Stimulated activated effector memory CD8-positive, alpha-beta T cell treated with anti-CD3 and anti-CD28 coated beads, Interleukin-12 subunit alpha, Interleukin-12 subunit beta, amount 100 ng/mL, for 72 hours (primary cell): ENCODE data around the gene NELL2.

Source experiments
- ATAC-seq: fragments of 150-1000 bp; cut with Tn5 transposase; 2 replicates; pipeline ENCODE4 v1.10.0; 2021
- DNase-seq, 2 donors: peaks; one replicate each; pipeline ENCODE4 v3.0.0; 2021 to 2022; ENCODE audit warnings: low spot score in 2 of 2
- H3K27ac Mint-ChIP-seq: one replicate; pipeline ENCODE4 v1.8.0; 2022; ENCODE audit warnings: mild to moderate bottlenecking, mixed read lengths
- H3K36me3 Mint-ChIP-seq: one replicate; pipeline ENCODE4 v1.8.0; 2022; ENCODE audit warnings: mild to moderate bottlenecking, mixed read lengths
- H3K4me1 Mint-ChIP-seq: one replicate; pipeline ENCODE4 v1.8.0; 2022; ENCODE audit warnings: mixed read lengths
- H3K4me3 Mint-ChIP-seq: one replicate; pipeline ENCODE4 v1.8.0; 2022; ENCODE audit warnings: mild to moderate bottlenecking, mixed read lengths
- H3K9me3 Mint-ChIP-seq: one replicate; pipeline ENCODE4 v1.8.0; 2022; ENCODE audit warnings: mixed read lengths

The NELL2 gene

DNA sequence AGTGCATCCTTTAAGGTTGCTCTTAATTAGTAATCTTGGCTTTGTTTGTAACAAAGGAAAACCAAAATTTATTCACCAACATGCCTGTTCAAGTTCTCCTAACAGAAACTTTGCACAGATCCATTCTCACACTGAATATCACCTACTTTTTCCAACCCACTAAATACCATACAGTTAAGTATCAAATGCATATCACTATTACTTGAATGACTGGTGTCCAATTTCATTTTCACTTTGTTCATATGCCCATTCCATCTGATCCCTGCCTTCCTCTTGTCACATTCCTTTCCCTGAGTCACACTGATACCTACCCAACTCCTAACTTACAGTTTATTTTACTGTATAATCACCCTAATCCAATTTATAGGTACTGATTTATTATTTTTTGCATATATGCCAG is 286.4 kb downstream of the NELL2 start:
- ATAC-seq (peak; percentile 32), DNase-seq (no peak)
- Mint-ChIP-seq H3K4me3 (no peak overlapping the region), H3K9me3 (no peaks in the 10 kb centered on the region), H3K27ac (no peak overlapping the region), H3K36me3 (peaks cover 5% of the 10 kb centered on the region), H3K4me1 (no peaks in the 10 kb centered on the region)

GRCh38 chr12:44588651-44589050 is 287.5 kb downstream of the NELL2 start:
- H3K36me3 Mint-ChIP-seq, result peaks cover 5% of the 10 kb centered on the region
- H3K27ac Mint-ChIP-seq, result no peak overlapping the region
- no peaks in the 10 kb centered on the region for H3K4me1 Mint-ChIP-seq
- DNase-seq (no peak), ATAC-seq (no peak)
- no peaks in the 10 kb centered on the region for H3K9me3 Mint-ChIP-seq
- no peak overlapping the region for H3K4me3 Mint-ChIP-seq

DNA sequence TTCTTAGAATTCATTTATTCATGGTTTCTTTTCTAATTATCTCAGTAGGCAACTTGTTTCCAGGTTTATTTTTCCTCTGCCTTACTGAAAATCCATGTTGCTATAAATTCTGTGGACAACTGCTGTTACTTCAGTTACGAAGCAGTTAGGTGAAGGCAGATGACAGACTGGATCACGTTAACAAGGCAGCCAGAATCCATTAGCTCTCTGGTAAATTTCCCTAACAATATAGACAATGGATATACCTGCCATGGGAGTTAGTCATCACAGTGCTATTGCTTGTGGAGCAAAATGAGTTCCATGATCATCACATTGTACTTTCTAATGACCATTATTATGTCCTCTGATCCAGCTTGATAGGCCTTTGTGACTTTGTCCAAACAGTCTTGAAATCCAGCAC is 291.5 kb downstream of the NELL2 start:
- no peak for ATAC-seq
- Mint-ChIP-seq H3K4me3 (no peak overlapping the region), H3K4me1 (no peaks in the 10 kb centered on the region), H3K36me3 (peaks cover 5% of the 10 kb centered on the region), H3K9me3 (no peaks in the 10 kb centered on the region), H3K27ac (no peak overlapping the region)
- no peak for DNase-seq

- no peaks in the 10 kb centered on the region for H3K4me1 Mint-ChIP-seq
- H3K27ac Mint-ChIP-seq, result no peak overlapping the region
- H3K4me3 Mint-ChIP-seq, result no peak overlapping the region
- peaks cover 3% of the 10 kb centered on the region for H3K9me3 Mint-ChIP-seq
- no peak for DNase-seq
- H3K36me3 Mint-ChIP-seq, result peaks cover 5% of the 10 kb centered on the region
- peak; percentile 42 for ATAC-seq
Observed at GRCh38 chr12:44582521-44582920, 293.6 kb downstream of the NELL2 start.

GRCh38 chr12:44581642-44582242 is 294.4 kb downstream of the NELL2 start:
- H3K27ac Mint-ChIP-seq, result no peak overlapping the region
- ATAC-seq (no peak), DNase-seq (no peak)
- H3K36me3 Mint-ChIP-seq, result peaks cover 5% of the 10 kb centered on the region
- H3K4me1 Mint-ChIP-seq, result no peaks in the 10 kb centered on the region
- H3K9me3 Mint-ChIP-seq, result peaks cover 3% of the 10 kb centered on the region
- H3K4me3 Mint-ChIP-seq, result no peak overlapping the region

DNA sequence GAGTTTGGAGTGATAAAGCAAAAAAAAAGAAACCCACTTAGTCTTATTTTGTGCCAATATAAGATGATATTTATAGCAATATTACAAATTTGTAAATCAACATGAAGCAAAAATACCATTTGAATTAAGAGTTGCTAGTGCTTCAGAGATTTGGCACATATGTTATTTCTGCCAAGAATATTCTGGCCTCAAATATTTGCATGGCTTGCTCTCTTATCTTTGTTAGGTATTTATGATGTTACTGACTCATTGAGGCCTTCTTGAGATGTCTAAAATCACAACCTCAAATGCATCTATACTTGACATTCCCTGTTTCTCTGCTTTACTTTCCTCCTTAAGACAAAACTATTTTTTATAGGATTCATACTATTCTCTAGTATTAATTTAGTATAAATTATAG is 301.5 kb downstream of the NELL2 start:
- H3K4me3 Mint-ChIP-seq, result no peak overlapping the region
- ATAC-seq (no peak), DNase-seq (no peak)
- no peak overlapping the region for H3K27ac Mint-ChIP-seq
- H3K4me1 Mint-ChIP-seq, result no peaks in the 10 kb centered on the region
- H3K36me3 Mint-ChIP-seq, result no peaks in the 10 kb centered on the region
- H3K9me3 Mint-ChIP-seq, result peaks cover 3% of the 10 kb centered on the region

DNA sequence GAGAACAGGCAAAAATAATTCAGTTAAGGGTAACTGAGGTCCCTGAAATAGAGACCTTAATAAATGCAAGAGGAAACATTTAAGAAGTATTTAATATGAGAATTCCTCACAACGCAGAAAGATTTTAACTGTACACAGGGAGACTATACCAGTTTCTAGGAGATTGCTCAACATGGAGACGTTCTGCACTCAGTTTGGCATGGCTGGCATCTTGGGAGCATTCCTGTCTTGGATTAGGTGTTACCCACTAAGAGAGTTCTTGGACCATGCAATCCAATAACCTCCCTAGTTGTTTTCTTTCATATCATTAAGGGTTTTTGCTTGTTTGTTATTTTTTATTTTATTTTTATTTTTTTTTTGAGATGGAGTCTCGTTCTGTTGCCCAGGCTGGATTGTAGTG is 302.4 kb downstream of the NELL2 start:
- Mint-ChIP-seq H3K36me3 (no peaks in the 10 kb centered on the region), H3K9me3 (peaks cover 3% of the 10 kb centered on the region), H3K27ac (no peak overlapping the region), H3K4me1 (no peaks in the 10 kb centered on the region), H3K4me3 (no peak overlapping the region)
- DNase-seq (no peak), ATAC-seq (no peak)

- Mint-ChIP-seq H3K9me3 (no peaks in the 10 kb centered on the region), H3K27ac (no peak overlapping the region), H3K4me3 (no peak overlapping the region), H3K4me1 (no peaks in the 10 kb centered on the region), H3K36me3 (no peaks in the 10 kb centered on the region)
- DNase-seq (no peak), ATAC-seq (peak; percentile 45)
Observed at GRCh38 chr12:44571006-44571550, 305.0 kb downstream of the NELL2 start.

DNA sequence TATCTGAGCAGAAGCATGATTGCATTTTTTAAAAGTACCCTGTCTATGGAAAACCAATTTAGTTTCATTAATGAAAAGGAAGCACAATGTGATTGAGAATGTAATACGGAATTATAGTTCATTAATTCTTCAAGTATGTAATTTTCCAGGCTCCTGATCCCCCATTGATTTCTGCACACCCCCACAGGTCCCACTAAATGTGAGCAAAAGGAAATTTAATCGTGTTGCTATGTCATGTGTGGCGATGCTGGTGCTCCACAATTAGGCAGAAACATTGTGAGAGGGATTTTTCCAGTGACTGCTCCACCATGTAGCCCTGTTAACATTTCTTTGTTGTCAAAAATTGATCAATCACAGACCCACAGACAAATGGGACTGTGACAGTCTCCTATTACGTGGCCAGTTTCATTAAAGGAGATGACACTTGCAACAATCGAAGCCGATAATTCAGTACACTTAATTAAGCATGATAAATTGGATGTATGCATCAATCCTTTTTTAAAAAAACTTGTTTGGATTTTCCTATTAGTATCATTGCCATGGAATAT is 306.0 kb downstream of the NELL2 start:
- no peak overlapping the region for H3K4me3 Mint-ChIP-seq
- ATAC-seq (no peak), DNase-seq (no peak)
- no peaks in the 10 kb centered on the region for H3K4me1 Mint-ChIP-seq
- no peaks in the 10 kb centered on the region for H3K36me3 Mint-ChIP-seq
- H3K27ac Mint-ChIP-seq, result no peak overlapping the region
- H3K9me3 Mint-ChIP-seq, result no peaks in the 10 kb centered on the region

GRCh38 chr12:44565163-44565562 is 311.0 kb downstream of the NELL2 start:
- no peak for ATAC-seq
- Mint-ChIP-seq H3K4me3 (no peak overlapping the region), H3K9me3 (peaks cover 2% of the 10 kb centered on the region), H3K4me1 (no peaks in the 10 kb centered on the region), H3K36me3 (no peaks in the 10 kb centered on the region), H3K27ac (no peak overlapping the region)
- DNase-seq, result no peak

- ATAC-seq (no peak), DNase-seq (no peak)
- Mint-ChIP-seq H3K4me3 (no peak overlapping the region), H3K36me3 (no peaks in the 10 kb centered on the region), H3K9me3 (peaks cover 4% of the 10 kb centered on the region), H3K4me1 (no peaks in the 10 kb centered on the region), H3K27ac (no peak overlapping the region)
Observed at GRCh38 chr12:44563486-44563885, 312.6 kb downstream of the NELL2 start.

DNA sequence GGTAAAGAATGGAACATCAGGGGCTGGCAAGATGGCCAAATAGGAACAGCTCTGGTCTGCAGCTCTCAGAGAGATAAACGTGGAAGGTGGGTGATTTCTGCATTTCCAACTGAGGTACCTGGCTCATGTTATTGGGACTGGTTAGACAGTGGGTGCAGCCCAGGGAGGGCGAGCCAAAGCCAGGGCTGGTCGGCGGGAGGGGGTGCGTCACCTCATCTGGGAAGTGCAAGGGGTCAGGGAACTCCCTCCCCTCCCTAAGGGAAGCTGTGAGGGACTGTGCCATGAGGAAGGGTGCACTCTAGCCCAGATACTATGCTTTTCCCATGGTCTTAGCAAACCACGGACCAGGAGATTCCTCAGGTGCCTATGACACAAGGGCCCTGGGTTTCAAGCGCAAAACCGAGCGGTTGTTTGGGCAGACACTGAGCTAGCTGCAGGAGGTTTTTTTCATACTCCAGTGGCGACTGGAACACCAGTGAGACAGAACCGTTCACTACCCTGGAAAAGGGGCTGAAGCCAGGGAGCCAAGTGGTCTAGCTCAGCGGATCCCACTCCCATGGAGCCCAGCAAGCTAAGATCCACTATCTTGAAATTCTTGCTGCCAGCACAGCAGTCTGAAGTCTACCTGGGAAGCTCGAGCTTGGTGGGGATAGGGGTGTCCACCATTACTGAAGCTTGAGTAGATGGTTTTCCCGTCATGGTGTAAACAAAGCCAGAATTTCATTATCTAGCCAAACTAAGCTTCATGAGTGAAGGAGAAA is 317.6 kb downstream of the NELL2 start:
- no peak for ATAC-seq
- peaks cover 4% of the 10 kb centered on the region for H3K9me3 Mint-ChIP-seq
- H3K36me3 Mint-ChIP-seq, result no peaks in the 10 kb centered on the region
- H3K4me3 Mint-ChIP-seq, result no peak overlapping the region
- DNase-seq, result no peak
- no peaks in the 10 kb centered on the region for H3K4me1 Mint-ChIP-seq
- no peak overlapping the region for H3K27ac Mint-ChIP-seq

- Mint-ChIP-seq H3K4me1 (no peaks in the 10 kb centered on the region), H3K4me3 (no peak overlapping the region)
- no peak for ATAC-seq
Observed at GRCh38 chr12:44555454-44555853, 320.7 kb downstream of the NELL2 start.

DNA sequence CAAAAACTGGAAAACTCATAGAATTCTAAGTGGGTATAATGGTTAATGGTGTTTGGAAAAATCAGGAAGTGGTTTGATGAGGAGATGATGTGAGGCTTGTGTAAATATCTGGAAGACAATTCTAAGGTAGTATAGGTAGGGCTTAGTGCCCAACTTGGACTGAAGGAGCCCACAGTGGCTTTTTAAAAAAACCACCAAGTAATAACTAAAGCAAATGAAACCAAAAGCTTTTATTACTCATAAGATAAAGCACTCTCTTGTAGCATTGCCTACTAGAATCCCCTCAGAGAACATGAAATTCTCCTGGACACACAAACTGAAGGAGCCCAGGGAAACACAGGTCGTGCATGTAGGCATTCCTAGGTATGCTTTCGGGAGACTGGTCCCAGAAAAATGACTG is 324.5 kb downstream of the NELL2 start:
- Mint-ChIP-seq H3K4me3 (no peak overlapping the region), H3K9me3 (no peaks in the 10 kb centered on the region), H3K4me1 (no peaks in the 10 kb centered on the region), H3K27ac (no peak overlapping the region), H3K36me3 (no peaks in the 10 kb centered on the region)
- ATAC-seq, result no peak
- no peak for DNase-seq

More at GRCh38 chr12:44555454-44555853, 320.7 kb downstream of the NELL2 start:
- DNase-seq, result no peak
- Mint-ChIP-seq H3K9me3 (peaks cover 4% of the 10 kb centered on the region), H3K27ac (no peak overlapping the region), H3K36me3 (no peaks in the 10 kb centered on the region)

- no peak for ATAC-seq
- Mint-ChIP-seq H3K4me1 (no peaks in the 10 kb centered on the region), H3K27ac (no peak overlapping the region), H3K36me3 (no peaks in the 10 kb centered on the region), H3K9me3 (no peaks in the 10 kb centered on the region), H3K4me3 (no peak overlapping the region)
- DNase-seq, result no peak
Observed at GRCh38 chr12:44550377-44550776, 325.7 kb downstream of the NELL2 start.

DNA sequence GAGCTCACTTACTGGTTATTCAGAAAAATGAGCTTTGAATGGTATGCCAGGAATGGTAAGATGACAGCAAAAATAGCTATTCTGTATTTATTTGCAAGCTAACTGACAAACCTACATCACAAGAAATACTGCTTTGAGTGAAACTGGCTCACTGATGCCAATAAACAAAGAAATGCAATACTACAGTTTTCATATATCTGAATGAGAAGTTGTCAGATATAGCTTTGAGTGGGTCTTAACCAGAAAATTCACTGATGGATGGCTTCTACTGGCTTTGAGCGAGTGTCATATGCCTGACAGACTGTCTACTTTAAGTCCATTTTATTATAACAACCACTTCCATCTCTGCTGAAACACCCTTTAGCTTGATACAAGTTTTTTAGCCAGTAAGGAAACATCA is 330.1 kb downstream of the NELL2 start:
- DNase-seq, result no peak
- Mint-ChIP-seq H3K9me3 (no peaks in the 10 kb centered on the region), H3K4me1 (no peaks in the 10 kb centered on the region), H3K27ac (no peak overlapping the region), H3K36me3 (no peaks in the 10 kb centered on the region), H3K4me3 (no peak overlapping the region)
- no peak for ATAC-seq
